Amygdala (tissue), 56 donors: ENCODE results near the gene SGPP2.
"Not testable (repeated sequence)": the region's sequence is repeated elsewhere in the genome, so short reads cannot be mapped to it uniquely, and the experiment has no call there.

Experiments
- DNase-seq, 56 donors: peaks; one replicate each; lab custom pipeline; 2025; lab: John Stamatoyannopoulos, UW

Gene SGPP2

GRCh38 chr2:222424729-222425671, 657 bp downstream of the SGPP2 start:
- DNase-seq, result peak in 11 of 56 donors; percentile 3 to 50 (median 24)

- DNase-seq, result no peak
These were observed 3.4 kb downstream of the SGPP2 start for GRCh38 chr2:222427646-222428301.

- no peak for DNase-seq
These were observed 5.7 kb downstream of the SGPP2 start for GRCh38 chr2:222430071-222430470.

GRCh38 chr2:222430681-222431080, 6.3 kb downstream of the SGPP2 start:
- no peak for DNase-seq

GRCh38 chr2:222431869-222432268, 7.5 kb downstream of the SGPP2 start:
- DNase-seq, result no peak

GRCh38 chr2:222433332-222434173, 9.2 kb downstream of the SGPP2 start:
- DNase-seq, result no peak

- no peak for DNase-seq
These were observed 9.9 kb downstream of the SGPP2 start for GRCh38 chr2:222434204-222434603.

- not testable (repeated sequence) for DNase-seq
These were observed 11.2 kb downstream of the SGPP2 start for GRCh38 chr2:222435400-222436039.

GRCh38 chr2:222436040-222436413, 11.7 kb downstream of the SGPP2 start:
- no peak for DNase-seq

- no peak for DNase-seq
These were observed 15.3 kb downstream of the SGPP2 start for GRCh38 chr2:222439692-222440091.

GRCh38 chr2:222440673-222441422, 16.5 kb downstream of the SGPP2 start:
- no peak for DNase-seq

- DNase-seq, result no peak
These were observed 18.3 kb downstream of the SGPP2 start for GRCh38 chr2:222442665-222443064.

GRCh38 chr2:222445227-222445626, 20.9 kb downstream of the SGPP2 start:
- no peak for DNase-seq

- no peak for DNase-seq
These were observed 22.8 kb downstream of the SGPP2 start for GRCh38 chr2:222447131-222447530.

- DNase-seq, result no peak
These were observed 24.4 kb downstream of the SGPP2 start for GRCh38 chr2:222448748-222449181.

- DNase-seq, result peak in 5 of 56 donors; percentile 2 to 6 (median 4)
These were observed 25.7 kb downstream of the SGPP2 start for GRCh38 chr2:222450021-222450420.

- no peak for DNase-seq
These were observed 26.9 kb downstream of the SGPP2 start for GRCh38 chr2:222451224-222451674.

- DNase-seq, result no peak
These were observed 28.1 kb downstream of the SGPP2 start for GRCh38 chr2:222452422-222452950.

GRCh38 chr2:222456479-222457077, 32.2 kb downstream of the SGPP2 start:
- no peak for DNase-seq
